Prostate gland (tissue), 2 donors: ENCODE results near the gene WWTR1.

Experiments
- CTCF ChIP-seq, 4 experiments: fragments of 200-600 bp in 2 of 4; fragments of 450-650 bp in 2 of 4; sonication (generic) in 2 of 4; IDR thresholded peaks; 1 replicate in 3 of 4; 2 replicates in 1 of 4; pipeline ENCODE4 v1.5.1; 2016 to 2019; ENCODE audit warnings: antibody characterized with exemption in 4 of 4, mild to moderate bottlenecking in 2 of 4, moderate library complexity in 2 of 4
- POLR2A ChIP-seq: fragments of 450-650 bp; IDR thresholded peaks from one replicate; pipeline ENCODE4 v1.6.1; 2016; ENCODE audit warnings: antibody characterized with exemption, mild to moderate bottlenecking
- POLR2AphosphoS5 ChIP-seq: sonication (generic); formaldehyde crosslinking; IDR thresholded peaks from one replicate; pipeline ENCODE4 v1.6.1; 2017; ENCODE audit warnings: antibody characterized with exemption

- no peak for TF ChIP-seq CTCF (IDR thresholded peaks at IDR 0.05)
- no peak for TF ChIP-seq POLR2A
- no peak for TF ChIP-seq POLR2AphosphoS5
Measured at GRCh38 chr3:149572796-149573414, 84.9 kb downstream of the WWTR1 start.
